ENCODE results near the gene TUT4.

The TUT4 gene

DNA sequence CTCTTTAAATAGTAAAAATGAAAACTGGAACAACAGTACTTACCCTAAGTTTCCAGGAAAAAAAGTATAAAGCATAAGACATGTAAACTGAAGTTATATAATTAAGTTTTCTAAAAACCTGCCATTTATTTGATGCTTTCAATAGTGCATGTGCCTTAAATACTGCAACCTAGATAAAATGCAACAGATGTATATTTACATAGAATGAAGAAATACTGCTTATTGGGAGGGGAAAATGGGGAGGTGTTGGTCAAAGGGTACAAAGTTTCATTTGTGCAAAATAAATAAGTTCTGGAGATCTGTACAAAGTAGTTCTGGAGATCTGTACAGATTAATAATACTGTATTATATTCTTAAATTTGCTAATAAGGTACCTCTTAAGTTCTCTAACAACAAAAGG is 79.9 kb downstream of the TUT4 start:
- Histone ChIP-seq H3K36me3 (ENCODE audit: control insufficient read depth, insufficient read depth, low read length) (no peaks in the 10 kb centered on the region), H3K4me1 (ENCODE audit: control insufficient read depth, insufficient read depth, low read length) (no peaks in the 10 kb centered on the region), H3K9me3 (ENCODE audit: control insufficient read depth, insufficient read depth, low read length) (no peaks in the 10 kb centered on the region), H3K27me3 (ENCODE audit: control insufficient read depth, insufficient read depth, low read length) (no peaks in the 10 kb centered on the region), H3K4me3 (ENCODE audit: low read length) (no peak overlapping the region), H3K27ac (ENCODE audit: low read length) (no peak overlapping the region)
- DNase-seq (ENCODE audit: low read depth, low spot score) = no peak

DNA sequence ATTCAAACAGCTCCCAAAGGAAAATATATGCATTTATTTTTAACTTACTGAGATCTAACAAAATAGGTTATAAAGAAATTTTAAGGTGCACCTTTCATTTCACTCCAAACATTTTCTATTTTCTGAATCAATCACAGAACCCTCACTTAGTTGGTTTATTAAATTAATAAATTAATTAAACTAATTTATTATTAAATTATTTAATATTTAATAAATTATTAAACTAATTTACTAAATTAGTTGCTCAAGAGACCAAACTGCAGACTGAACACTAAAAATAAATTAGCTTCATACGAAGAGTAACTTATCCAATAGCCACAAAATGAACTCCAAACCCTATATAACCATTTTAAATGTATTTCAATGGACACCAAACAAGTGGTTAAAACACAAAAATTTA is 80.5 kb downstream of the TUT4 start:
- WGBS (ENCODE audit: insufficient coverage, insufficient read length) = no CpG with 5 or more reads among the region's 1 CpG
- no peak for DNase-seq (ENCODE audit: low read depth, low spot score)
- H3K4me3 ChIP-seq (ENCODE audit: low read length) = no peak overlapping the region
- no peaks in the 10 kb centered on the region for H3K27me3 ChIP-seq (ENCODE audit: control insufficient read depth, insufficient read depth, low read length)
- no peaks in the 10 kb centered on the region for H3K4me1 ChIP-seq (ENCODE audit: control insufficient read depth, insufficient read depth, low read length)
- H3K36me3 ChIP-seq (ENCODE audit: control insufficient read depth, insufficient read depth, low read length) = no peaks in the 10 kb centered on the region
- H3K27ac ChIP-seq (ENCODE audit: low read length) = no peak overlapping the region
- no peaks in the 10 kb centered on the region for H3K9me3 ChIP-seq (ENCODE audit: control insufficient read depth, insufficient read depth, low read length)

DNA sequence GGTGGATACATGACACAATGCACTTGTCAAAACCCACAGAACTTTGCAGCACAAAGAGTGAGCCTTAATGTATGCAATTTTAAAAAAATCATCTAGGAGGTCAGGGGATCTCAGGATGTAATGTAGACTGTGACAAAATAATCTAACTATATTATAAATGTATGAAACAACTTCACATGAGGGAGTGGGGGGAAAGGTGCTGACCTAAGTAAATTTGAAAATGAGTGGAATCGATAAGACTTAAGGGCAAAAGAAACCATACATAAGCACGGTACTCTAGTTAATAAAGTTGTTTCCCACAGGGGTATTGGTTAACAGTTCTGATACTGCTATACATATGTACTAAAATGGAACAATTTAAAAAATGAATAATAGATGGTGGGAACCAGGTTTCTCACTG is 83.8 kb downstream of the TUT4 start:
- no peaks in the 10 kb centered on the region for H3K9me3 ChIP-seq (ENCODE audit: control insufficient read depth, insufficient read depth, low read length)
- H3K4me1 ChIP-seq (ENCODE audit: control insufficient read depth, insufficient read depth, low read length) = no peaks in the 10 kb centered on the region
- no peaks in the 10 kb centered on the region for H3K27me3 ChIP-seq (ENCODE audit: control insufficient read depth, insufficient read depth, low read length)
- WGBS (ENCODE audit: insufficient coverage, insufficient read length) = no CpG with 5 or more reads among the region's 2 CpGs
- DNase-seq (ENCODE audit: low read depth, low spot score) = no peak
- no peak overlapping the region for H3K27ac ChIP-seq (ENCODE audit: low read length)
- H3K36me3 ChIP-seq (ENCODE audit: control insufficient read depth, insufficient read depth, low read length) = no peaks in the 10 kb centered on the region
- no peak overlapping the region for H3K4me3 ChIP-seq (ENCODE audit: low read length)

DNA sequence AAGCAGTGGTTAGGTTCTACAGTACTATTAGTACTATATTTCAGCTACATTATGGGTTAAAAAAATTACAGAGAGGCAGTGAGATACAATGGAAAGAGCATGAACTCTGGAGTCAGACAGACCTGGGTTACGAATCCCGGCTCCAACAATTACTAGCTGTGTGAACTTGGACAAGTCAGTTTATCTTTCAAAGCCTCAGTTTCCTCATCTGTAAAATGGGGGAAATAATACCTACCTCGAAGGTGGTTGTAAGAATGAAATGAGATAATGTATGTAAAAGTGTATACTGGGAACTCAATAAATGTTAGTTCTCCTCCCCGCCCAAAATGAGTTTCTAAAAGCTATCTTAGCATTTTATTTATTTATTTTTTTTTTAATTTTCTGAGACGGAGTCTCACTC is 89.0 kb downstream of the TUT4 start:
- Histone ChIP-seq H3K9me3 (ENCODE audit: control insufficient read depth, insufficient read depth, low read length) (no peaks in the 10 kb centered on the region), H3K4me3 (ENCODE audit: low read length) (no peak overlapping the region), H3K36me3 (ENCODE audit: control insufficient read depth, insufficient read depth, low read length) (no peaks in the 10 kb centered on the region), H3K4me1 (ENCODE audit: control insufficient read depth, insufficient read depth, low read length) (no peaks in the 10 kb centered on the region), H3K27me3 (ENCODE audit: control insufficient read depth, insufficient read depth, low read length) (no peaks in the 10 kb centered on the region), H3K27ac (ENCODE audit: low read length) (peak overlapping the region; percentile 88)
- DNase-seq (ENCODE audit: low read depth, low spot score) = no peak
- no CpG with 5 or more reads among the region's 5 CpGs for WGBS (ENCODE audit: insufficient coverage, insufficient read length)

DNA sequence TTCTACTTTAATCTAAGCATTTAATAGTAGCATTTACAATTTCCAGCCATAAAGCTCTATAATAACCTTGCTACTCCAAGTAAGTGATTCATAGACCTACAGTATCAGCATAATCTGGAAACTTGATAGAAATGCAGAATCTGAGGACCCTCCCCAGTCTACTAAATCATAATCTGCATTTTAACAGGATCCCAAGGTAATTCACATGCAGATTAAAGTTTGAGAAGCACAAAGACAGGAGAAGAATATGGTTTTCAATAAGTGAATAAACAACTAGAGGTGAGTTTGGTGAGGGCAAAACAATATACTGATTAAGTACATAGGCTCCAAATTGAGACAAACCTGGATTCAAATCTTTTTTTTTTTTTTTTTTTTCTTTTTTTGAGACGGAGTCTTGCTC is 91.1 kb downstream of the TUT4 start:
- no peak for DNase-seq (ENCODE audit: low read depth, low spot score)

DNA sequence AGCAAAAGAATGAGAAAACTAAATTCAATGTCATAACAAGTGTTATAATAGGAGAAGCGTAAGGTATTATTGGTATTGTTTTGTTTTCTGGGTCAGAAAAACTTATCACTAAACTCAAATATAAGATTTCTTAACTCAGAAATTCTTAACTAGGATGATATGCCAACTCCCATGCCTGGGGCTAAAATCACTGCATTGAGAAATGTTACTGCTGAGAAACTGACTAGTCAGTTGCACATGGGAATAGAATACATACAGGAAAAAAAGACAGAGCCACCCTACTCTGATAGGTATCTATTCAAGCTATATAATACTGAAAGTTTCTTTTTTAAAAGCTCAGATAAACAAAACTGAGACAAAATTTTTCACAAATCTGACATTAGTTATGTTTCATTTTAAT is 92.2 kb downstream of the TUT4 start:
- H3K36me3 ChIP-seq (ENCODE audit: control insufficient read depth, insufficient read depth, low read length) = no peaks in the 10 kb centered on the region
- no peak for DNase-seq (ENCODE audit: low read depth, low spot score)

More for the DNA sequence above, 91.1 kb downstream of the TUT4 start:
- Histone ChIP-seq H3K27me3 (ENCODE audit: control insufficient read depth, insufficient read depth, low read length) (no peaks in the 10 kb centered on the region), H3K9me3 (ENCODE audit: control insufficient read depth, insufficient read depth, low read length) (no peaks in the 10 kb centered on the region), H3K27ac (ENCODE audit: low read length) (no peak overlapping the region), H3K36me3 (ENCODE audit: control insufficient read depth, insufficient read depth, low read length) (no peaks in the 10 kb centered on the region), H3K4me3 (ENCODE audit: low read length) (no peak overlapping the region), H3K4me1 (ENCODE audit: control insufficient read depth, insufficient read depth, low read length) (peaks cover 1% of the 10 kb centered on the region; the same call in 1 of the 2 replicates)
- no CpG with 5 or more reads among the region's 1 CpG for WGBS (ENCODE audit: insufficient coverage, insufficient read length)

DNA sequence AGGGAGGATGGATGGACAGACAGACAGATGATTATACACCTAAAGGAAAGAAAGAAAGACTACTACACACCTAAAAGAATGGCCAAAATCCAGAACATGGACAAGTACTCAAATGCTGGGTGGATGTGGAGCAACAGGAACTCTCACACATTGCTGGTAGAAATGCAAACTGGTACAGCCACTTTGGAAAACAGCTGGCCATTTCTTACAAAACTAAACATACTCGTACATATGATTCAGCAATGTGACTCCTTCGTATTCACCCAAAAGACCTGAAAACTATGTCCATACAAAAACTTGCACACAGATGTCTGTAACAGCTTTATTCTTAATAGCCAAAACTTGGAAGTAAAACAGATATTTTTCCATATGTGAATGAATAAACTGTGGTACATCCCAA is 97.2 kb downstream of the TUT4 start:
- no peak for DNase-seq (ENCODE audit: low read depth, low spot score)
- Histone ChIP-seq H3K4me3 (ENCODE audit: low read length) (no peak overlapping the region), H3K27ac (ENCODE audit: low read length) (no peak overlapping the region), H3K9me3 (ENCODE audit: control insufficient read depth, insufficient read depth, low read length) (no peaks in the 10 kb centered on the region), H3K36me3 (ENCODE audit: control insufficient read depth, insufficient read depth, low read length) (no peaks in the 10 kb centered on the region), H3K27me3 (ENCODE audit: control insufficient read depth, insufficient read depth, low read length) (no peaks in the 10 kb centered on the region), H3K4me1 (ENCODE audit: control insufficient read depth, insufficient read depth, low read length) (peaks cover 1% of the 10 kb centered on the region; the same call in 1 of the 2 replicates)
- WGBS (ENCODE audit: insufficient coverage, insufficient read length) = no CpG with 5 or more reads among the region's 2 CpGs

More for the DNA sequence above, 92.2 kb downstream of the TUT4 start:
- no peaks in the 10 kb centered on the region for H3K9me3 ChIP-seq (ENCODE audit: control insufficient read depth, insufficient read depth, low read length)
- no CpG with 5 or more reads among the region's 1 CpG for WGBS (ENCODE audit: insufficient coverage, insufficient read length)
- peaks cover 1% of the 10 kb centered on the region; the same call in 1 of the 2 replicates for H3K4me1 ChIP-seq (ENCODE audit: control insufficient read depth, insufficient read depth, low read length)
- H3K27me3 ChIP-seq (ENCODE audit: control insufficient read depth, insufficient read depth, low read length) = no peaks in the 10 kb centered on the region
- H3K4me3 ChIP-seq (ENCODE audit: low read length) = no peak overlapping the region
- H3K27ac ChIP-seq (ENCODE audit: low read length) = no peak overlapping the region

DNA sequence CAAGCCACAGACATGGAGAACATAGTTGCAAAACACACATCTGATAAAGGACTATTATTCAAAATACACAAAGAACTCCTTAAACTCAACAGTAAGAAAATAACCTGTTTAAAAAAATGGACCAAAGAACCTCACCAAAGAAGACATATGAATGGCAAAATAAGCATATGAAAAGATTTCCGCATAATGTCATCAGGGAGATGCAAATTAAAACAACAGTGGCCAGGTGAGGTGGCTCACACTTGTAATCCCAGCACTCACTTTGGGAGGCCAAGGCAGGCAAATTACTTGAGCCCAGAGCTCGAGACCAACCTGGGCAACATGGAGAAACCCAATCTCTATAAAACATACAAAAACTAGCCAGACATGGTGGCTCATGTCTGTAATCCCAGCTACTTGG is 98.1 kb downstream of the TUT4 start:
- Histone ChIP-seq H3K4me1 (ENCODE audit: control insufficient read depth, insufficient read depth, low read length) (peaks cover 1% of the 10 kb centered on the region; the same call in 1 of the 2 replicates), H3K4me3 (ENCODE audit: low read length) (no peak overlapping the region), H3K9me3 (ENCODE audit: control insufficient read depth, insufficient read depth, low read length) (no peaks in the 10 kb centered on the region), H3K27ac (ENCODE audit: low read length) (no peak overlapping the region), H3K36me3 (ENCODE audit: control insufficient read depth, insufficient read depth, low read length) (no peaks in the 10 kb centered on the region), H3K27me3 (ENCODE audit: control insufficient read depth, insufficient read depth, low read length) (no peaks in the 10 kb centered on the region)
- DNase-seq (ENCODE audit: low read depth, low spot score) = no peak
- WGBS (ENCODE audit: insufficient coverage, insufficient read length) = no CpG with 5 or more reads among the region's 2 CpGs

DNA sequence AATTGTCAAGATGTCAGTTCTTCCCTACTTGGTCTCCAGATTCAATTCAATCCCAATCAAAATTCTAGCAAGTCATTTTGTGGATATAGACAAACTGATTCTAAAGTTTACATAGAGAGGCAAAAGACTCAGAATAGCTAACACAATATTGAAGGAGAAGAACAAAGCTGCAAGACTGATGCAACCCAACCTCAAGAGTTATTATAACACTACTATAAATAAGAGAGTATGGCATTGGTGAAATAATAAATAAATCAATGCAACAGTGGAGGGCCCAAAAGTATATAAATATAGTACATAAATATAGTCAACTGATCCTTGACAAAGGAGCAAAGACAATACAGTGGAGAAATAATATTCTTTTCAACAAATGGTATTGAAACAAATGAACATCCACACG is 98.8 kb downstream of the TUT4 start:
- Histone ChIP-seq H3K36me3 (ENCODE audit: control insufficient read depth, insufficient read depth, low read length) (no peaks in the 10 kb centered on the region), H3K27ac (ENCODE audit: low read length) (no peak overlapping the region), H3K9me3 (ENCODE audit: control insufficient read depth, insufficient read depth, low read length) (no peaks in the 10 kb centered on the region), H3K27me3 (ENCODE audit: control insufficient read depth, insufficient read depth, low read length) (no peaks in the 10 kb centered on the region), H3K4me1 (ENCODE audit: control insufficient read depth, insufficient read depth, low read length) (peaks cover 1% of the 10 kb centered on the region; the same call in 1 of the 2 replicates), H3K4me3 (ENCODE audit: low read length) (no peak overlapping the region)
- no peak for DNase-seq (ENCODE audit: low read depth, low spot score)
- no CpG with 5 or more reads among the region's 1 CpG for WGBS (ENCODE audit: insufficient coverage, insufficient read length)

DNA sequence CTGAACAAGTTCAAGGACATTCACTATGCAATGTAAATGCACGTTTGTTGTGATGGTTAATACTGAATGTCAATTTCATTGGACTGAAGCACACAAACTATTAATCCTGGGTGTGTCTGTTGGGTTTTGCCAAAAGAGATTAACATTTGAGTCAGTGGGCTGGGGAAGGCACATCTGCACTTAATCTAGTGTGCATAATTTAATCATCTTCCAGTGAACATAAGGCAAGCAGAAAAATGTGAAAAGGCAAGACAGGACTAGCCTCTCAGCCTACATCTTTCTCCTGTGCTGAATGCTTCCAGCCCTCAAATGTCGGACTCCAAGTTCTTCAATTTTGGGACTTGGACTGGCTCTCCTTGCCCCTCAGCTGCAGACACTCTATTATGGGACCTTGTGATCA is 108.4 kb downstream of the TUT4 start:
- H3K27ac ChIP-seq (ENCODE audit: low read length) = no peak overlapping the region
- DNase-seq (ENCODE audit: low read depth, low spot score) = no peak
- no peak overlapping the region for H3K4me3 ChIP-seq (ENCODE audit: low read length)
- no peaks in the 10 kb centered on the region for H3K4me1 ChIP-seq (ENCODE audit: control insufficient read depth, insufficient read depth, low read length)
- H3K36me3 ChIP-seq (ENCODE audit: control insufficient read depth, insufficient read depth, low read length) = no peaks in the 10 kb centered on the region; the same call in 1 of the 2 replicates
- WGBS (ENCODE audit: insufficient coverage, insufficient read length) = no CpG with 5 or more reads among the region's 2 CpGs
- no peaks in the 10 kb centered on the region for H3K27me3 ChIP-seq (ENCODE audit: control insufficient read depth, insufficient read depth, low read length)
- H3K9me3 ChIP-seq (ENCODE audit: control insufficient read depth, insufficient read depth, low read length) = no peaks in the 10 kb centered on the region

DNA sequence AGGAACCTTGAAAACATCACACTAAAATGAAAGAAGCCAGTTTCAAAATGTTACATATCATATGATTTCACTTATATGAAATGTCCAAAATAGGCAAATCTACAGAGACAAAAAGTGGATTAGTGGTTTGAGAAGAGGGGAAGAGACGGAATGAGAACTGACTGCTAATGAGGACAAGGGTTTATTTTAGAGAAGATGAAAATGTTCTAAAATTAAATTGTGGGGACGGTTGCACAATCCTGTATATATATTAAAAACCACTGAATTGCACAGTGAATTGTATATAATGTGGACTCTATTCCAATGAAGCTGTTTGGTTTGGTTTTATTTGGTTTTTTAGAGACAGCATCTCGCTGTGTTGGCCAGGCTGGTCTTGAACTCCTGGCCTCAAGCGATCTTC is 112.9 kb downstream of the TUT4 start:
- no peak for DNase-seq (ENCODE audit: low read depth, low spot score)

More for the DNA sequence above, 112.9 kb downstream of the TUT4 start:
- Histone ChIP-seq H3K4me1 (ENCODE audit: control insufficient read depth, insufficient read depth, low read length) (no peaks in the 10 kb centered on the region; the same call in 1 of the 2 replicates), H3K36me3 (ENCODE audit: control insufficient read depth, insufficient read depth, low read length) (no peaks in the 10 kb centered on the region; the same call in 1 of the 2 replicates), H3K27ac (ENCODE audit: low read length) (no peak overlapping the region), H3K4me3 (ENCODE audit: low read length) (no peak overlapping the region), H3K27me3 (ENCODE audit: control insufficient read depth, insufficient read depth, low read length) (no peaks in the 10 kb centered on the region), H3K9me3 (ENCODE audit: control insufficient read depth, insufficient read depth, low read length) (no peaks in the 10 kb centered on the region)
- 100% methylated on average over 1 of the region's 4 CpGs for WGBS (ENCODE audit: insufficient coverage, insufficient read length)

All from iPS DF 6.9 (cell line).